ENCODE data around the gene RBM22.

DNA sequence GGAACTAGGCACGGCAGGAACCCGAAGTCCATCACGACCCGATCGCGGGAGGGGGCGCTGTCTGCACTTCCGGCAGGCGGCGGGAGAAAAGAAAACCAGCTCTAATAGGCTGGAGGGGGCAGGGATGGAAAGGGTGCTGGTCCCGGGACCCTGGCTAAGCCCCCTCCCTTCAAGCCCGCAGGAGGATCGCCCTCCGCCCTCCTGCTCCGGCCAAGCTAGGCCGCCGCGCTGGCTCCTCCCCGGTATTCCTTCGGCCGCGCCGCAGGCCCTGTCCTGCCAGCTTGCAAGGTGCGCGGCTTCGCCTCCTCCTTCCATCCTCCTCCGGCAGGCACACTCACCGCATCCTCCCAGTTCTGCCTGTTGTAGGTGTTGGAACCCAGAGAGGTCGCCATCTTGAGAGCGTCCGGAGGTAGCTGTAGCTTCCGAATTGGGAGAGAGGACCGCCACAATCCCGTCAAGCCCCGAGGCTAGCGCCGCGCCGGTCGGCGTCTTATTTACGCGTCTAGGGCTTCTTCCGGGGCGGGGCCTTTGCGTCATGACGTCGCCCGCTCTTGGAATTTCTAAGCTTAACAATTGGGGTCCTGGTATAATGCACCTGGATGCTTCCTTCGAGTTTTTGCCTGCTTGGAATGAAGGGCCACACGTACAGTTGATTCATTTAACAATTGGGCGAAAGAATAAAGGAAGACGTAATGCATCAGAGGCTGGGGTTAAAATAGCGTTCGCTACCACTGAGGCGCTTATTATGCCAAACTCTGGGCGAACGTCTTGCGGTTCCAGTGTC is at the start of gene RBM22:
- peak; percentile 86 to 93 (median 91) for TF ChIP-seq POLR2AphosphoS5 (IDR thresholded peaks at IDR 0.05)
- TF ChIP-seq, protein P1, sequence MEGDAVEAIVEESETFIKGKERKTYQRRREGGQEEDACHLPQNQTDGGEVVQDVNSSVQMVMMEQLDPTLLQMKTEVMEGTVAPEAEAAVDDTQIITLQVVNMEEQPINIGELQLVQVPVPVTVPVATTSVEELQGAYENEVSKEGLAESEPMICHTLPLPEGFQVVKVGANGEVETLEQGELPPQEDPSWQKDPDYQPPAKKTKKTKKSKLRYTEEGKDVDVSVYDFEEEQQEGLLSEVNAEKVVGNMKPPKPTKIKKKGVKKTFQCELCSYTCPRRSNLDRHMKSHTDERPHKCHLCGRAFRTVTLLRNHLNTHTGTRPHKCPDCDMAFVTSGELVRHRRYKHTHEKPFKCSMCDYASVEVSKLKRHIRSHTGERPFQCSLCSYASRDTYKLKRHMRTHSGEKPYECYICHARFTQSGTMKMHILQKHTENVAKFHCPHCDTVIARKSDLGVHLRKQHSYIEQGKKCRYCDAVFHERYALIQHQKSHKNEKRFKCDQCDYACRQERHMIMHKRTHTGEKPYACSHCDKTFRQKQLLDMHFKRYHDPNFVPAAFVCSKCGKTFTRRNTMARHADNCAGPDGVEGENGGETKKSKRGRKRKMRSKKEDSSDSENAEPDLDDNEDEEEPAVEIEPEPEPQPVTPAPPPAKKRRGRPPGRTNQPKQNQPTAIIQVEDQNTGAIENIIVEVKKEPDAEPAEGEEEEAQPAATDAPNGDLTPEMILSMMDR (IDR thresholded peaks at IDR 0.05) = peak; percentile 52 to 73 (median 63)
